ENCODE results near the gene RAPGEF4.

RAPGEF4 gene

DNA sequence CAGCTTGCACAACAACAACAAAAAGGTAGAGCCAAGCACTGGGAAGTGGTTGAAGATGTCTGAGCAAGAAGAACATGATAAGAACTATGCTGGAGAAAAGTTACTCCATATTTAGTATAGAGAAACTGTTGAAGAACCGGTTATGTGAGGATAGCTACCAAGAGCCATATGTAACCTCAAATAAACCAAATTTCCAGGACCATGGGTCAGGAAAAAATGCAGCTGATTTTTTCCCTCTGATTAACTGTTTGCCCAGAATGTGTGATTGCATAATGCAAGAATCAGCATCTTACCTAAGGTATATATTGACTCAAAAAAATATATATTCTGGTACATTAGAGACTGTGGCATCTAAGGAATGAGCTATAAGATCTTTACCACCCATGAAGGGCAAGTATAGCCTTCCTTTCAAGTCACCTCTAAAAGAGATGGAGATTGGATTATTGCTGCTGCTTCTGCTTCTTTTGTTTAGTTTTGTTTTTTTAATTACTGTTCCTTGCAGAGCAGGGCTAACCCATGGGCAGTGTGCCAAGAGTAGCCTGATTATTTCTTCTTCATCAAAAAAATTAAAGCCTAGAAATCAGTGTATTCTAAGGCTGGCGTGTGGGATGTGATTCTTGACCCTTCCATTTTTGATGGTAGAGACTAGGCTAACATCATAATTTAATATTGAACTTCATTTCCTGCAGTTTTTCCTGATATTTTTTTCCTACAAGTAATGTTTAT lies 263.1 kb downstream of the RAPGEF4 start:
- TF ChIP-seq SIN3A (IDR thresholded peaks at IDR 0.05; ENCODE audit: borderline replicate concordance, insufficient read depth, low read length): no peak
- no peak for TF ChIP-seq FOXP2 (optimal IDR thresholded peaks at IDR 0.05; ENCODE audit: borderline replicate concordance, extremely low read depth, extremely low read length, insufficient read depth)
- TF ChIP-seq, protein P1, sequence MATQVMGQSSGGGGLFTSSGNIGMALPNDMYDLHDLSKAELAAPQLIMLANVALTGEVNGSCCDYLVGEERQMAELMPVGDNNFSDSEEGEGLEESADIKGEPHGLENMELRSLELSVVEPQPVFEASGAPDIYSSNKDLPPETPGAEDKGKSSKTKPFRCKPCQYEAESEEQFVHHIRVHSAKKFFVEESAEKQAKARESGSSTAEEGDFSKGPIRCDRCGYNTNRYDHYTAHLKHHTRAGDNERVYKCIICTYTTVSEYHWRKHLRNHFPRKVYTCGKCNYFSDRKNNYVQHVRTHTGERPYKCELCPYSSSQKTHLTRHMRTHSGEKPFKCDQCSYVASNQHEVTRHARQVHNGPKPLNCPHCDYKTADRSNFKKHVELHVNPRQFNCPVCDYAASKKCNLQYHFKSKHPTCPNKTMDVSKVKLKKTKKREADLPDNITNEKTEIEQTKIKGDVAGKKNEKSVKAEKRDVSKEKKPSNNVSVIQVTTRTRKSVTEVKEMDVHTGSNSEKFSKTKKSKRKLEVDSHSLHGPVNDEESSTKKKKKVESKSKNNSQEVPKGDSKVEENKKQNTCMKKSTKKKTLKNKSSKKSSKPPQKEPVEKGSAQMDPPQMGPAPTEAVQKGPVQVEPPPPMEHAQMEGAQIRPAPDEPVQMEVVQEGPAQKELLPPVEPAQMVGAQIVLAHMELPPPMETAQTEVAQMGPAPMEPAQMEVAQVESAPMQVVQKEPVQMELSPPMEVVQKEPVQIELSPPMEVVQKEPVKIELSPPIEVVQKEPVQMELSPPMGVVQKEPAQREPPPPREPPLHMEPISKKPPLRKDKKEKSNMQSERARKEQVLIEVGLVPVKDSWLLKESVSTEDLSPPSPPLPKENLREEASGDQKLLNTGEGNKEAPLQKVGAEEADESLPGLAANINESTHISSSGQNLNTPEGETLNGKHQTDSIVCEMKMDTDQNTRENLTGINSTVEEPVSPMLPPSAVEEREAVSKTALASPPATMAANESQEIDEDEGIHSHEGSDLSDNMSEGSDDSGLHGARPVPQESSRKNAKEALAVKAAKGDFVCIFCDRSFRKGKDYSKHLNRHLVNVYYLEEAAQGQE (IDR thresholded peaks at IDR 0.05; ENCODE audit: insufficient read depth in 1 of 2, low read depth in 2 of 2, low read length in 2 of 2): no peak
- no peak for TF ChIP-seq POLR2AphosphoS5 (IDR thresholded peaks at IDR 0.05; ENCODE audit: low read depth, low read length)
- TF ChIP-seq TAF1 (IDR thresholded peaks at IDR 0.05; ENCODE audit: borderline replicate concordance, insufficient read depth, low read length): no peak

DNA sequence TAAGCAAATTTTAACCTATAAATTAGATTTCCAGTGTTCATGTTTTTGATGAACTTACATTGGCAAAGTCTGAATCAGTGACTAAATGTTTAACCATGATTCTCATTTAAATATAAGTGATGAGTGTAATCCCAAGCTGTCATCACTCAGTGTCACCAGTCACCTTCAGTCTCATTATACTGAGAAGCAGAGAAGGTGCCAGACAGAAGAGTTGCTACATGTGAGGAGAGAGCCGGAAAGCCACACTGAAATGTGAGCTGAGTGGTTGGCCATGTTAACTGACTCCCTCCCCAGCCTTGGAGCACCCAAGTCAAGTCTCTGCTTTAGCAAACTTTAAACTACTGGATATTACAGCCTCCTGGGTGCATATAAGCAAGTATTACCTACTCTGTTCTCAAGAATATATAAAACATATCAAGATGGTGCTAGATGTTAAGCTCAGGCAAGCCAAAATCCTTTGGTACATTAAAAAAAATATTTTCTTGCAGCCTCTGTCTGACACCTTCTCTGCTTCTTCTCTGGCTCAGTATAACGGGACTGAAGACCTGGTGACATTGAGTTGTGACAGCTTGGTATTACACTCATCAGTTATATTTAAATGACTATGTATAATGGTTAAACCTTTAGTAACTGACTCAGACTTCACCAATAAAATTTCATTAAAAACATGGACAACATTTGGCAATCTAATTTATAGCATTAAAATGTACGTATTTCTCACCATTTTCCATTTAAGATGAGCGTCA lies 264.2 kb downstream of the RAPGEF4 start:
- TF ChIP-seq SIN3A (IDR thresholded peaks at IDR 0.05; ENCODE audit: borderline replicate concordance, insufficient read depth, low read length) (no peak), FOXP2 (optimal IDR thresholded peaks at IDR 0.05; ENCODE audit: borderline replicate concordance, extremely low read depth, extremely low read length, insufficient read depth) (no peak), POLR2AphosphoS5 (IDR thresholded peaks at IDR 0.05; ENCODE audit: low read depth, low read length) (no peak), TAF1 (IDR thresholded peaks at IDR 0.05; ENCODE audit: borderline replicate concordance, insufficient read depth, low read length) (no peak)
- TF ChIP-seq, protein P1 (IDR thresholded peaks at IDR 0.05; ENCODE audit: insufficient read depth in 1 of 2, low read depth in 2 of 2, low read length in 2 of 2): no peak

DNA sequence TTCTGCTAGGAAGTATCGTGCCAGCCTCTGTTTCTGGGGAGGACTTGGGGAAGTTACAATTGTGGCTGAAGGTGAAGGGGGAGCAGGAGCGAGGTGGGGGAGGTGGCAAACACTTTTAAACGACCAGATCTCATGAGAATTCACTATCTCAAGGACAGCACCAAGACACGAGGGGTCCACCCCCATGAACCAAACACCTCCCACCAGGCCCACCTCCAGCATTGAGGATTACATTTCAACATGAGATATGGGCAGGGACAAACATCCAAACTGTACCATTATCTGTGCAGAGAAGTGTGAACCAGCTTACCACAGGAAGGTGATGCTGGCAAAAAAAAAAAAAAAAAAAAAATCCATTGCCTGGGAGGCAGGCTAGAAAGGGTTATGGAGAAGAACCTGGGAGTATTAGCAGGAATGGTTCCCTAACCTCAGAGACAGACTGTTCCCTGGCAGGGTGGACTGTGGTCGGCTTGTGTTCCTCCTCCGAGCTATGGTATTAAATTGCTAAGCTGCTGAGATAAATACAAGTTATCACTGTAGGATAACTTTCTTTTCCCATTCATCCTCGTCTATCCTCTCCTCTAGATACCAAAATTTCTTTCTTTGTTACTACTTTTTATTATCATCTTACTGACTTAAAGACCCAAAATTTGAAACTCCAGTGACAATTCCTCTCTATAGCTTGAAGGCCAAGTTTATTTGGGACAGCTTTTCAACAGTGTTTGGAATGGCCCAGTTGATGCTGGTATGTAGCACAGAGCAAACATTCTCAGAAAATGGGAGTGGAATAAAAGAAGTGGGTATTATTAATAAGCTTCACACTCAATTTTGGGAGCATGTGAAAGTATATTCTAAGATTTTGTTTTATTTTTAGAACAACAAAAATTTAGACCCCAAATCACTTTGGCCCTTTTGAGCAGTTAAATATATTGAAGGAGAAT lies 266.3 kb downstream of the RAPGEF4 start:
- TF ChIP-seq TAF1 (IDR thresholded peaks at IDR 0.05; ENCODE audit: borderline replicate concordance, insufficient read depth, low read length): no peak
- TF ChIP-seq, protein P1 (IDR thresholded peaks at IDR 0.05; ENCODE audit: insufficient read depth in 1 of 2, low read depth in 2 of 2, low read length in 2 of 2): no peak
- no peak for TF ChIP-seq SIN3A (IDR thresholded peaks at IDR 0.05; ENCODE audit: borderline replicate concordance, insufficient read depth, low read length)
- no peak for TF ChIP-seq POLR2AphosphoS5 (IDR thresholded peaks at IDR 0.05; ENCODE audit: low read depth, low read length)
- TF ChIP-seq FOXP2 (optimal IDR thresholded peaks at IDR 0.05; ENCODE audit: borderline replicate concordance, extremely low read depth, extremely low read length, insufficient read depth): no peak

DNA sequence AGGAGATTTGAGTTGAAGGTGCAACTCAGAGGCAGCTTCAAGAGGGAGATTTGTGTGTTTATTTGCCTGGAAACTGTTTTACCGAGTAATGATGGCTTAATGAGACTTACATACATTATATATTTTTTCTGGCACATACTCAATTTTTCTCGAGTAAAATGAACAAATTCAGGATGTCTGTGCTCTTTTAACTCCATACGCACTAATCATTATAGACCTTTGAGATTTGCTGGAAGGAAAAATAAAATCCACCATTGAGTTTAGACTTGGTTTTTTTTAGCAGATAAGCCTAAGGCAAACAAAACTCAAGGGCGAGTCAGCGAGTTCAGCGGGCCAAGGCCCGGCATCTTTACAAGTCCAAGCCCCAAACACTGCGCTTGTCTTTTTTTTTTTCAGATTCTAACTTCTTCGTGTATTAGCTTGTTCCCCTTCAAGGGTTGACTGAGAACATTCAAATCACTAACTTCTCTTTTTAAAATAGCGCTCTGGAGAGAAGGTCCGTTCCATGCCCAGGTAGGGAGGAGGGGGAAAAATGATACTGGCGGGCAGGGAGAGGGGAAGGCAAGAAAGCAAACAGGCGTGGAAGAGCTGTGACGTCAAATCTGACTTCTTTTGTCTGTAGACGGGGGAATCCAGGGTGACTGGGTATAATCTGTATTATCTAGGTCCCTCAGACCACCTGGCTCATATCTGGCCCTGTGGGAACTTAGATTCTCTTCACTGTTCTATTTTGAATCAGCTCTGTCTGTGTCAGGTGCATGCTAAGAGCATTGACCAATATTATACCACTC lies 267.3 kb downstream of the RAPGEF4 start:
- TF ChIP-seq FOXP2 (optimal IDR thresholded peaks at IDR 0.05; ENCODE audit: borderline replicate concordance, extremely low read depth, extremely low read length, insufficient read depth) (no peak), SIN3A (IDR thresholded peaks at IDR 0.05; ENCODE audit: borderline replicate concordance, insufficient read depth, low read length) (no peak), POLR2AphosphoS5 (IDR thresholded peaks at IDR 0.05; ENCODE audit: low read depth, low read length) (no peak), TAF1 (IDR thresholded peaks at IDR 0.05; ENCODE audit: borderline replicate concordance, insufficient read depth, low read length) (no peak)
- TF ChIP-seq, protein P1 (IDR thresholded peaks at IDR 0.05; ENCODE audit: insufficient read depth in 1 of 2, low read depth in 2 of 2, low read length in 2 of 2): no peak
